ENCODE measurements around the gene MAP3K4.

MAP3K4 gene

GRCh38 chr6:160987265-160987664 lies 4.3 kb upstream of the MAP3K4 start:
- H3K27ac ChIP-seq (ENCODE audit: low read depth, low read length), result no peak overlapping the region
- WGBS, result 83% methylated on average over 3 of the region's 3 CpGs

GRCh38 chr6:160990847-160991405 lies 643 bp upstream of the MAP3K4 start:
- H3K9me3 ChIP-seq (ENCODE audit: insufficient read depth, low read depth, low read length), result no peaks in the 10 kb centered on the region
- peak overlapping the region; percentile 86 for H3K4me3 ChIP-seq (ENCODE audit: low read length)
- H3K4me1 ChIP-seq (ENCODE audit: insufficient read depth, low read length), result peaks cover 10% of the 10 kb centered on the region; the same call in 1 of the 2 replicates
- peak overlapping the region; percentile 84 for H3K9ac ChIP-seq (ENCODE audit: low read depth, low read length)
- peak overlapping the region; percentile 94; the same call in 1 of the 2 replicates for H3K27ac ChIP-seq (ENCODE audit: low read depth, low read length)
- H3K27me3 ChIP-seq (ENCODE audit: insufficient read depth, low read length), result peaks cover 6% of the 10 kb centered on the region
- under 1% methylated on average over 13 of the region's 15 CpGs for WGBS
- H3K36me3 ChIP-seq (ENCODE audit: insufficient read depth, low read length), result 0 out of 2 replicates have a peak, but pooled peaks cover 4% of the 10 kb centered on the region

More at GRCh38 chr6:160987265-160987664, 4.3 kb upstream of the MAP3K4 start:
- Histone ChIP-seq H3K4me1 (ENCODE audit: insufficient read depth, low read length) (peaks cover 6% of the 10 kb centered on the region; the same call in 1 of the 2 replicates), H3K9me3 (ENCODE audit: insufficient read depth, low read depth, low read length) (peaks cover 24% of the 10 kb centered on the region), H3K27me3 (ENCODE audit: insufficient read depth, low read length) (peaks cover 6% of the 10 kb centered on the region), H3K4me3 (ENCODE audit: low read length) (no peak overlapping the region), H3K36me3 (ENCODE audit: insufficient read depth, low read length) (no peaks in the 10 kb centered on the region), H3K9ac (ENCODE audit: low read depth, low read length) (no peak overlapping the region)

GRCh38 chr6:160992061-160992979 lies 751 bp downstream of the MAP3K4 start:
- WGBS, result under 1% methylated on average over 47 of the region's 47 CpGs
- H3K27ac ChIP-seq (ENCODE audit: low read depth, low read length), result peak overlapping the region; percentile 94
- H3K27me3 ChIP-seq (ENCODE audit: insufficient read depth, low read length), result peaks cover 6% of the 10 kb centered on the region

GRCh38 chr6:160992980-160993314 lies 1.4 kb downstream of the MAP3K4 start:
- Histone ChIP-seq H3K27me3 (ENCODE audit: insufficient read depth, low read length) (peaks cover 6% of the 10 kb centered on the region), H3K9me3 (ENCODE audit: insufficient read depth, low read depth, low read length) (no peaks in the 10 kb centered on the region), H3K4me1 (ENCODE audit: insufficient read depth, low read length) (peaks cover 10% of the 10 kb centered on the region; the same call in 1 of the 2 replicates), H3K36me3 (ENCODE audit: insufficient read depth, low read length) (peaks cover 4% of the 10 kb centered on the region; the same call in 1 of the 2 replicates), H3K4me3 (ENCODE audit: low read length) (peak overlapping the region; percentile 86), H3K27ac (ENCODE audit: low read depth, low read length) (no peak overlapping the region), H3K9ac (ENCODE audit: low read depth, low read length) (no peak overlapping the region)

More at GRCh38 chr6:160992061-160992979, 751 bp downstream of the MAP3K4 start:
- no peaks in the 10 kb centered on the region for H3K9me3 ChIP-seq (ENCODE audit: insufficient read depth, low read depth, low read length)
- H3K9ac ChIP-seq (ENCODE audit: low read depth, low read length), result peak overlapping the region; percentile 84
- H3K4me1 ChIP-seq (ENCODE audit: insufficient read depth, low read length), result peaks cover 10% of the 10 kb centered on the region; the same call in 1 of the 2 replicates
- H3K4me3 ChIP-seq (ENCODE audit: low read length), result peak overlapping the region; percentile 86
- H3K36me3 ChIP-seq (ENCODE audit: insufficient read depth, low read length), result 0 out of 2 replicates have a peak, but pooled peaks cover 4% of the 10 kb centered on the region

- peaks cover 10% of the 10 kb centered on the region; the same call in 1 of the 2 replicates for H3K4me1 ChIP-seq (ENCODE audit: insufficient read depth, low read length)
- H3K4me3 ChIP-seq (ENCODE audit: low read length), result no peak overlapping the region
- H3K27me3 ChIP-seq (ENCODE audit: insufficient read depth, low read length), result peaks cover 3% of the 10 kb centered on the region
- WGBS, result 95% methylated on average over 1 of the region's 1 CpG
- no peak overlapping the region for H3K9ac ChIP-seq (ENCODE audit: low read depth, low read length)
- no peak overlapping the region for H3K27ac ChIP-seq (ENCODE audit: low read depth, low read length)
- no peaks in the 10 kb centered on the region for H3K9me3 ChIP-seq (ENCODE audit: insufficient read depth, low read depth, low read length)
- peaks cover 4% of the 10 kb centered on the region; the same call in 1 of the 2 replicates for H3K36me3 ChIP-seq (ENCODE audit: insufficient read depth, low read length)
Measured at GRCh38 chr6:160995271-160995670, 3.7 kb downstream of the MAP3K4 start.

GRCh38 chr6:160996131-160996601 lies 4.6 kb downstream of the MAP3K4 start:
- Histone ChIP-seq H3K4me1 (ENCODE audit: insufficient read depth, low read length) (peaks cover 5% of the 10 kb centered on the region; the same call in 1 of the 2 replicates), H3K27ac (ENCODE audit: low read depth, low read length) (no peak overlapping the region), H3K9ac (ENCODE audit: low read depth, low read length) (no peak overlapping the region), H3K36me3 (ENCODE audit: insufficient read depth, low read length) (peaks cover 7% of the 10 kb centered on the region; the same call in 1 of the 2 replicates), H3K9me3 (ENCODE audit: insufficient read depth, low read depth, low read length) (no peaks in the 10 kb centered on the region), H3K4me3 (ENCODE audit: low read length) (no peak overlapping the region), H3K27me3 (ENCODE audit: insufficient read depth, low read length) (no peaks in the 10 kb centered on the region)
- 94% methylated on average over 4 of the region's 4 CpGs for WGBS

GRCh38 chr6:160998217-160998616 lies 6.6 kb downstream of the MAP3K4 start:
- Histone ChIP-seq H3K27ac (ENCODE audit: low read depth, low read length) (no peak overlapping the region), H3K4me1 (ENCODE audit: insufficient read depth, low read length) (peaks cover 6% of the 10 kb centered on the region; the same call in 1 of the 2 replicates), H3K4me3 (ENCODE audit: low read length) (no peak overlapping the region), H3K36me3 (ENCODE audit: insufficient read depth, low read length) (peaks cover 7% of the 10 kb centered on the region; the same call in 1 of the 2 replicates), H3K9ac (ENCODE audit: low read depth, low read length) (no peak overlapping the region), H3K27me3 (ENCODE audit: insufficient read depth, low read length) (no peaks in the 10 kb centered on the region), H3K9me3 (ENCODE audit: insufficient read depth, low read depth, low read length) (no peaks in the 10 kb centered on the region)
- 100% methylated on average over 1 of the region's 3 CpGs for WGBS

GRCh38 chr6:160998766-160999165 lies 7.2 kb downstream of the MAP3K4 start:
- Histone ChIP-seq H3K9ac (ENCODE audit: low read depth, low read length) (no peak overlapping the region), H3K9me3 (ENCODE audit: insufficient read depth, low read depth, low read length) (no peaks in the 10 kb centered on the region), H3K36me3 (ENCODE audit: insufficient read depth, low read length) (peaks cover 4% of the 10 kb centered on the region; the same call in 1 of the 2 replicates), H3K4me1 (ENCODE audit: insufficient read depth, low read length) (peaks cover 6% of the 10 kb centered on the region; the same call in 1 of the 2 replicates), H3K27ac (ENCODE audit: low read depth, low read length) (no peak overlapping the region), H3K4me3 (ENCODE audit: low read length) (no peak overlapping the region), H3K27me3 (ENCODE audit: insufficient read depth, low read length) (no peaks in the 10 kb centered on the region)
- 86% methylated on average over 4 of the region's 4 CpGs for WGBS

GRCh38 chr6:160999516-160999915 lies 7.9 kb downstream of the MAP3K4 start:
- H3K27ac ChIP-seq (ENCODE audit: low read depth, low read length), result no peak overlapping the region
- WGBS, result 91% methylated on average over 7 of the region's 7 CpGs

GRCh38 chr6:161000632-161001031 lies 9.1 kb downstream of the MAP3K4 start:
- H3K36me3 ChIP-seq (ENCODE audit: insufficient read depth, low read length), result peaks cover 4% of the 10 kb centered on the region; the same call in 1 of the 2 replicates
- no peak overlapping the region for H3K4me3 ChIP-seq (ENCODE audit: low read length)
- H3K27me3 ChIP-seq (ENCODE audit: insufficient read depth, low read length), result no peaks in the 10 kb centered on the region
- H3K4me1 ChIP-seq (ENCODE audit: insufficient read depth, low read length), result peaks cover 6% of the 10 kb centered on the region; the same call in 1 of the 2 replicates
- H3K27ac ChIP-seq (ENCODE audit: low read depth, low read length), result no peak overlapping the region
- H3K9ac ChIP-seq (ENCODE audit: low read depth, low read length), result no peak overlapping the region
- WGBS, result no CpG with 5 or more reads among the region's 1 CpG
- H3K9me3 ChIP-seq (ENCODE audit: insufficient read depth, low read depth, low read length), result no peaks in the 10 kb centered on the region

More at GRCh38 chr6:160999516-160999915, 7.9 kb downstream of the MAP3K4 start:
- H3K9me3 ChIP-seq (ENCODE audit: insufficient read depth, low read depth, low read length), result no peaks in the 10 kb centered on the region
- H3K36me3 ChIP-seq (ENCODE audit: insufficient read depth, low read length), result peaks cover 4% of the 10 kb centered on the region; the same call in 1 of the 2 replicates
- H3K4me1 ChIP-seq (ENCODE audit: insufficient read depth, low read length), result peaks cover 6% of the 10 kb centered on the region; the same call in 1 of the 2 replicates
- H3K4me3 ChIP-seq (ENCODE audit: low read length), result no peak overlapping the region
- H3K9ac ChIP-seq (ENCODE audit: low read depth, low read length), result no peak overlapping the region
- H3K27me3 ChIP-seq (ENCODE audit: insufficient read depth, low read length), result no peaks in the 10 kb centered on the region

GRCh38 chr6:161001421-161001820 lies 9.9 kb downstream of the MAP3K4 start:
- Histone ChIP-seq H3K27me3 (ENCODE audit: insufficient read depth, low read length) (no peaks in the 10 kb centered on the region), H3K4me3 (ENCODE audit: low read length) (no peak overlapping the region), H3K27ac (ENCODE audit: low read depth, low read length) (no peak overlapping the region), H3K9me3 (ENCODE audit: insufficient read depth, low read depth, low read length) (no peaks in the 10 kb centered on the region), H3K4me1 (ENCODE audit: insufficient read depth, low read length) (peaks cover 6% of the 10 kb centered on the region; the same call in 1 of the 2 replicates), H3K9ac (ENCODE audit: low read depth, low read length) (no peak overlapping the region), H3K36me3 (ENCODE audit: insufficient read depth, low read length) (peaks cover 4% of the 10 kb centered on the region; the same call in 1 of the 2 replicates)
- WGBS, result 72% methylated on average over 3 of the region's 4 CpGs
